Measurements from ENCODE around the gene DPYD. TPM values are rescaled to one million over a fixed set of nuclear protein-coding genes. Genes with fewer than 3 reads are reported as not detected.

The DPYD gene
- total and polyA plus RNA-seq, 9 of the 15 experiments (the other 6 are each of a cell fraction or from before 2014, with no cell fraction given) = 0.03 to 0.25 (median 0.08) TPM; not detected in 2

DNA sequence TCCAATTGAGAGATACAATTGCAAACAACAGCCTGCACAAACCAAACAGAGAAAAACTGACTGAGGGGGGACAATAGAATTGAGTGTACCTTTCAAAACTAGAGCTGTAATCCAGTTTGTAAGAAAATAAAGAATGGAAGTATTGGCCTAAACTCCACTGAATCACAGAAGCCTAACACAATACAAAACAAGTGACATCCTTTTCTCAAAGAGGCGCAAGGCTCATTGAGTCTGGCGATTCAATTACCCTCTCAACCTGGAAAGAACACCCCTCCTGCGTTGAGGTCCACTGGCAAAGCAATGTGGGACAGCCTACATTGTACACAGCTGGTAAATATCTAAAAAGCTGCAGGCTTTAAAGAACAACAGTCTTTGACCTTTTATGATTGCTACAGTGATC, 182.6 kb downstream of the DPYD start:
- Histone ChIP-seq H3K4me3 (no peak overlapping the region), H3K4me2 (ENCODE audit: insufficient read depth, low read length) (no peak overlapping the region), H3K27me3 (ENCODE audit: control insufficient read depth in 2 of 2, insufficient read depth in 2 of 2, low read length in 2 of 2) (no peaks in the 10 kb centered on the region), H3K27ac (ENCODE audit: extremely low read depth, low read depth, low read length) (no peak overlapping the region), H3K9ac (ENCODE audit: insufficient read depth in 1 of 2, low read depth in 2 of 2, low read length in 2 of 2) (no peak overlapping the region), H2AFZ (ENCODE audit: low read depth, low read length) (no peak overlapping the region), H3K4me1 (replicated peaks in 1 of 2; ENCODE audit: control insufficient read depth in 2 of 2, insufficient read depth in 2 of 2, low read length in 2 of 2) (no peaks in the 10 kb centered on the region), H3K9me3 (replicated peaks; ENCODE audit: control insufficient read depth, insufficient read depth, low read depth, low read length) (no peaks in the 10 kb centered on the region), H3K36me3 (ENCODE audit: control insufficient read depth, insufficient read depth, low read length) (no peaks in the 10 kb centered on the region), H4K20me1 (replicated peaks; ENCODE audit: control insufficient read depth, insufficient read depth, low read length) (no peaks in the 10 kb centered on the region), H3K79me2 (ENCODE audit: control insufficient read depth, insufficient read depth, low read length) (no peaks in the 10 kb centered on the region), H3K9me1 (ENCODE audit: control insufficient read depth, insufficient read depth, low read length) (no peaks in the 10 kb centered on the region)
- FAIRE-seq (no peak), DNase-seq (ENCODE audit: extremely low read depth in 1 of 4, low spot score in 3 of 4) (no peak), ATAC-seq (no peak)
- ChIA-PET CTCF (ENCODE audit: low intra/inter-chr PET ratio) (no interaction called here), POLR2A (no interaction called here)
- 3% methylated on average over 3 of the region's 3 CpGs for WGBS (ENCODE audit: insufficient coverage, low coverage, missing lambda C conversion rate)
- in situ Hi-C loops (cut with MboI) = no loop called here
- BruUV-seq (replicated peaks) = no TSS peak
- intact Hi-C loops (cut with micrococcal nuclease) = no loop called here
- no peak for TF ChIP-seq ZNF24 (IDR thresholded peaks at IDR 0.05)
- TF ChIP-seq ZC3H4 (CRISPR knock-in tag; IDR thresholded peaks at IDR 0.05; ENCODE audit: borderline replicate concordance) = no peak
- no peak for TF ChIP-seq TEAD4 (IDR thresholded peaks at IDR 0.05; ENCODE audit: low read length)
- no peak for TF ChIP-seq TEAD4 (CRISPR knock-in tag; IDR thresholded peaks at IDR 0.05; ENCODE audit: borderline replicate concordance)
- TF ChIP-seq ZNF780A (CRISPR knock-in tag; IDR thresholded peaks at IDR 0.05) = no peak
- no peak for TF ChIP-seq CBX2 (IDR thresholded peaks at IDR 0.05; ENCODE audit: insufficient read depth, low read length, poor library complexity, severe bottlenecking)
- no peak for TF ChIP-seq KDM1A (IDR thresholded peaks at IDR 0.05)

DNA sequence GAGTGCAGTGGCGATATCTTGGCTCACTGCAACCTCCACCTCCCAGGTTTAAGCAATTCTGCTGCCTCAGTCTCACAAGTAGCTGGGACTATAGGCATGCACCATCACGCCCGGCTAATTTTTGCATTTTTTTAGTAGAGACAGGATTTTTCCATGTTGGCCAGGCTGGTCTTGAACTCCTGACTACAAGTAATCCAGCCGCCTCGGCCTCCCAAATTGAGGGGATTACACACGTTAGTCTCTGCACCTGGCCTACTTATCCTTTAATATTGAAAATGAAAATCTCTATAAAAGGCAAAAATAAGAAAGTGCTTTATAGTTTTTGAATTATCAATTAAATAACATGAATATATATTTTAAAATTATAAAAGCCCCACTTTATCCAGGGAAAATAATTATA, 190.6 kb downstream of the DPYD start:
- Histone ChIP-seq H3K9me3 (replicated peaks; ENCODE audit: control insufficient read depth, insufficient read depth, low read depth, low read length) (no peaks in the 10 kb centered on the region), H3K79me2 (ENCODE audit: control insufficient read depth, insufficient read depth, low read length) (no peaks in the 10 kb centered on the region), H3K4me3 (no peak overlapping the region), H3K4me2 (ENCODE audit: insufficient read depth, low read length) (no peak overlapping the region), H3K27me3 (ENCODE audit: control insufficient read depth in 2 of 2, insufficient read depth in 2 of 2, low read length in 2 of 2) (no peaks in the 10 kb centered on the region), H3K27ac (ENCODE audit: extremely low read depth, low read depth, low read length) (no peak overlapping the region), H3K36me3 (ENCODE audit: control insufficient read depth, insufficient read depth, low read length) (no peaks in the 10 kb centered on the region), H3K9me1 (ENCODE audit: control insufficient read depth, insufficient read depth, low read length) (no peaks in the 10 kb centered on the region), H3K4me1 (replicated peaks in 1 of 2; ENCODE audit: control insufficient read depth in 2 of 2, insufficient read depth in 2 of 2, low read length in 2 of 2) (no peaks in the 10 kb centered on the region), H2AFZ (ENCODE audit: low read depth, low read length) (no peak overlapping the region), H3K9ac (ENCODE audit: insufficient read depth in 1 of 2, low read depth in 2 of 2, low read length in 2 of 2) (no peak overlapping the region), H4K20me1 (replicated peaks; ENCODE audit: control insufficient read depth, insufficient read depth, low read length) (no peaks in the 10 kb centered on the region)
- no TSS peak for BruUV-seq (replicated peaks)
- ATAC-seq = no peak
- 1% methylated on average over 6 of the region's 6 CpGs for WGBS (ENCODE audit: insufficient coverage, low coverage, missing lambda C conversion rate)
- in situ Hi-C loops (cut with MboI) (no loop called here), intact Hi-C loops (cut with micrococcal nuclease) (no loop called here)
- no peak for DNase-seq (ENCODE audit: extremely low read depth in 1 of 4, low spot score in 3 of 4)
- FAIRE-seq = no peak
- TF ChIP-seq, protein P1, sequence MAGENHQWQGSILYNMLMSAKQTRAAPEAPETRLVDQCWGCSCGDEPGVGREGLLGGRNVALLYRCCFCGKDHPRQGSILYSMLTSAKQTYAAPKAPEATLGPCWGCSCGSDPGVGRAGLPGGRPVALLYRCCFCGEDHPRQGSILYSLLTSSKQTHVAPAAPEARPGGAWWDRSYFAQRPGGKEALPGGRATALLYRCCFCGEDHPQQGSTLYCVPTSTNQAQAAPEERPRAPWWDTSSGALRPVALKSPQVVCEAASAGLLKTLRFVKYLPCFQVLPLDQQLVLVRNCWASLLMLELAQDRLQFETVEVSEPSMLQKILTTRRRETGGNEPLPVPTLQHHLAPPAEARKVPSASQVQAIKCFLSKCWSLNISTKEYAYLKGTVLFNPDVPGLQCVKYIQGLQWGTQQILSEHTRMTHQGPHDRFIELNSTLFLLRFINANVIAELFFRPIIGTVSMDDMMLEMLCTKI (IDR thresholded peaks at IDR 0.05; ENCODE audit: partially characterized antibody) = no peak
- TF ChIP-seq, protein P2, sequence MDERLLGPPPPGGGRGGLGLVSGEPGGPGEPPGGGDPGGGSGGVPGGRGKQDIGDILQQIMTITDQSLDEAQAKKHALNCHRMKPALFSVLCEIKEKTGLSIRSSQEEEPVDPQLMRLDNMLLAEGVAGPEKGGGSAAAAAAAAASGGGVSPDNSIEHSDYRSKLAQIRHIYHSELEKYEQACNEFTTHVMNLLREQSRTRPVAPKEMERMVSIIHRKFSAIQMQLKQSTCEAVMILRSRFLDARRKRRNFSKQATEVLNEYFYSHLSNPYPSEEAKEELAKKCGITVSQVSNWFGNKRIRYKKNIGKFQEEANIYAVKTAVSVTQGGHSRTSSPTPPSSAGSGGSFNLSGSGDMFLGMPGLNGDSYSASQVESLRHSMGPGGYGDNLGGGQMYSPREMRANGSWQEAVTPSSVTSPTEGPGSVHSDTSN (CRISPR knock-in tag; IDR thresholded peaks at IDR 0.05; ENCODE audit: low read depth) = no peak
- TF ChIP-seq, protein P2 (tag; conservative IDR thresholded peaks at IDR 0.05; ENCODE audit: low read depth) = no peak
- POLR2A ChIA-PET = no interaction called here
- CTCF ChIA-PET (ENCODE audit: low intra/inter-chr PET ratio) = no interaction called here
